Large intestine (tissue), 3 donors: Measurements from ENCODE around the gene ENO3. TPM values are rescaled to one million over a fixed set of nuclear protein-coding genes. Genes with fewer than 3 reads are reported as not detected.
A peak's percentile ranks its signal among the peaks of the same experiment; 100 is the strongest.

Experiments used
- DNase-seq, 2 donors: peaks; one replicate each; pipeline versions ENCODE4 v3.0.0 to v3.0.0-alpha.2; 2013
- H3K27ac ChIP-seq: one replicate; pipeline ENCODE4 v1.5.1; 2013; ENCODE audit warnings: low read length
- H3K27me3 ChIP-seq: 2 replicates; pipeline ENCODE4 v1.6.1; 2013; ENCODE audit warnings: low read length; ENCODE audit not compliant: control insufficient read depth, insufficient read depth
- H3K36me3 ChIP-seq: 2 replicates; pipeline ENCODE4 v1.6.1; 2013; ENCODE audit warnings: low read length; ENCODE audit not compliant: control insufficient read depth, insufficient read depth
- H3K4me1 ChIP-seq: one replicate; pipeline ENCODE4 v1.6.1; 2013; ENCODE audit warnings: low read length; ENCODE audit not compliant: control insufficient read depth, insufficient read depth
- H3K4me3 ChIP-seq: one replicate; pipeline ENCODE4 v1.5.1; 2013; ENCODE audit warnings: low read length
- H3K9me3 ChIP-seq: one replicate; pipeline ENCODE4 v1.6.1; 2013; ENCODE audit warnings: mild to moderate bottlenecking, low read depth, low read length, moderate library complexity; ENCODE audit not compliant: control insufficient read depth
- WGBS: methylation state at CpG from one replicate; pipeline ENCODE4 v1.1.5; 2013; ENCODE audit warnings: low lambda C conversion rate; ENCODE audit not compliant: insufficient coverage; 5-methylcytosine and 5-hydroxymethylcytosine counted together
- polyA plus RNA-seq: library from polyadenylated mRNA; unstranded; fragments of 120-200 nt; gene quantifications from one replicate; pipeline ENCODE4 v1.2.1, GENCODE V29; 2013

ENO3 gene
- polyA plus RNA-seq, 1 donor: 31.4 TPM

GRCh38 chr17:4950075-4950745 lies 709 bp upstream of the ENO3 start:
- Histone ChIP-seq H3K4me3 (peak overlapping the region; percentile 61), H3K36me3 (peaks cover 20% of the 10 kb centered on the region), H3K27me3 (no peaks in the 10 kb centered on the region), H3K27ac (peak overlapping the region; percentile 100), H3K4me1 (peaks cover 36% of the 10 kb centered on the region), H3K9me3 (no peaks in the 10 kb centered on the region)
- WGBS: no CpG with 5 or more reads among the region's 52 CpGs
- DNase-seq: no peak

GRCh38 chr17:4951486-4951885 lies 567 bp downstream of the ENO3 start:
- H3K27me3 ChIP-seq: no peaks in the 10 kb centered on the region
- H3K4me1 ChIP-seq: peaks cover 25% of the 10 kb centered on the region
- no CpG with 5 or more reads among the region's 3 CpGs for WGBS
- H3K27ac ChIP-seq: no peak overlapping the region
- no peaks in the 10 kb centered on the region for H3K9me3 ChIP-seq
- no peak overlapping the region for H3K4me3 ChIP-seq
- peaks cover 7% of the 10 kb centered on the region for H3K36me3 ChIP-seq
- DNase-seq: no peak

- no peak overlapping the region for H3K27ac ChIP-seq
- no CpG with 5 or more reads among the region's 14 CpGs for WGBS
- no peak overlapping the region for H3K4me3 ChIP-seq
- H3K27me3 ChIP-seq: no peaks in the 10 kb centered on the region
- H3K36me3 ChIP-seq: peaks cover 6% of the 10 kb centered on the region
- DNase-seq: no peak
- H3K4me1 ChIP-seq: peaks cover 20% of the 10 kb centered on the region
- H3K9me3 ChIP-seq: no peaks in the 10 kb centered on the region
These were observed 2.6 kb downstream of the ENO3 start for GRCh38 chr17:4953451-4953961.

- Histone ChIP-seq H3K9me3 (no peaks in the 10 kb centered on the region), H3K36me3 (peaks cover 17% of the 10 kb centered on the region), H3K27ac (no peak overlapping the region), H3K27me3 (no peaks in the 10 kb centered on the region), H3K4me3 (no peak overlapping the region), H3K4me1 (peaks cover 27% of the 10 kb centered on the region)
- no peak for DNase-seq
- no CpG with 5 or more reads among the region's 8 CpGs for WGBS
These were observed 4.2 kb downstream of the ENO3 start for GRCh38 chr17:4955091-4955490.

- peaks cover 24% of the 10 kb centered on the region for H3K36me3 ChIP-seq
- no peak overlapping the region for H3K27ac ChIP-seq
- no peaks in the 10 kb centered on the region for H3K27me3 ChIP-seq
- no CpG with 5 or more reads among the region's 10 CpGs for WGBS
- DNase-seq: no peak
- H3K9me3 ChIP-seq: no peaks in the 10 kb centered on the region
- H3K4me1 ChIP-seq: peaks cover 15% of the 10 kb centered on the region
- no peak overlapping the region for H3K4me3 ChIP-seq
These were observed 5.7 kb downstream of the ENO3 start for GRCh38 chr17:4956493-4957061.

- no peaks in the 10 kb centered on the region for H3K27me3 ChIP-seq
- peaks cover 12% of the 10 kb centered on the region for H3K4me1 ChIP-seq
- no CpG with 5 or more reads among the region's 3 CpGs for WGBS
- H3K36me3 ChIP-seq: peaks cover 27% of the 10 kb centered on the region
- H3K27ac ChIP-seq: no peak overlapping the region
- no peaks in the 10 kb centered on the region for H3K9me3 ChIP-seq
- no peak for DNase-seq
- no peak overlapping the region for H3K4me3 ChIP-seq
These were observed 7.2 kb downstream of the ENO3 start for GRCh38 chr17:4958102-4958501.

- no peaks in the 10 kb centered on the region for H3K9me3 ChIP-seq
- H3K36me3 ChIP-seq: peaks cover 27% of the 10 kb centered on the region
- DNase-seq: peak in 1 of 2 donors; percentile 65
- WGBS: no CpG with 5 or more reads among the region's 18 CpGs
- H3K4me1 ChIP-seq: peaks cover 12% of the 10 kb centered on the region
- H3K27me3 ChIP-seq: no peaks in the 10 kb centered on the region
- peak overlapping the region; percentile 8 for H3K27ac ChIP-seq
- no peak overlapping the region for H3K4me3 ChIP-seq
These were observed 8.5 kb downstream of the ENO3 start for GRCh38 chr17:4959261-4959965.

- no peak for DNase-seq
- Histone ChIP-seq H3K9me3 (no peaks in the 10 kb centered on the region), H3K4me1 (peaks cover 13% of the 10 kb centered on the region), H3K4me3 (no peak overlapping the region), H3K27ac (no peak overlapping the region), H3K27me3 (no peaks in the 10 kb centered on the region), H3K36me3 (peaks cover 27% of the 10 kb centered on the region)
- WGBS: no CpG with 5 or more reads among the region's 9 CpGs
These were observed 9.5 kb downstream of the ENO3 start for GRCh38 chr17:4960279-4960922.

- Histone ChIP-seq H3K36me3 (peaks cover 25% of the 10 kb centered on the region), H3K9me3 (no peaks in the 10 kb centered on the region), H3K27ac (no peak overlapping the region), H3K4me3 (no peak overlapping the region), H3K27me3 (no peaks in the 10 kb centered on the region), H3K4me1 (peaks cover 33% of the 10 kb centered on the region)
- 100% methylated on average over 3 of the region's 15 CpGs for WGBS
- no peak for DNase-seq
These were observed 14.5 kb downstream of the ENO3 start for GRCh38 chr17:4965311-4965986.
